GM21526 (cell line): ENCODE data around the gene MCF2L.

Source experiments
- ATAC-seq: cut with Tn5 transposase; IDR thresholded peaks from one replicate; pipeline ENCODE4 v1.9.1; 2021; ENCODE audit warnings: moderate library complexity; ENCODE audit not compliant: unreplicated experiment, low FRiP score

Gene MCF2L

DNA sequence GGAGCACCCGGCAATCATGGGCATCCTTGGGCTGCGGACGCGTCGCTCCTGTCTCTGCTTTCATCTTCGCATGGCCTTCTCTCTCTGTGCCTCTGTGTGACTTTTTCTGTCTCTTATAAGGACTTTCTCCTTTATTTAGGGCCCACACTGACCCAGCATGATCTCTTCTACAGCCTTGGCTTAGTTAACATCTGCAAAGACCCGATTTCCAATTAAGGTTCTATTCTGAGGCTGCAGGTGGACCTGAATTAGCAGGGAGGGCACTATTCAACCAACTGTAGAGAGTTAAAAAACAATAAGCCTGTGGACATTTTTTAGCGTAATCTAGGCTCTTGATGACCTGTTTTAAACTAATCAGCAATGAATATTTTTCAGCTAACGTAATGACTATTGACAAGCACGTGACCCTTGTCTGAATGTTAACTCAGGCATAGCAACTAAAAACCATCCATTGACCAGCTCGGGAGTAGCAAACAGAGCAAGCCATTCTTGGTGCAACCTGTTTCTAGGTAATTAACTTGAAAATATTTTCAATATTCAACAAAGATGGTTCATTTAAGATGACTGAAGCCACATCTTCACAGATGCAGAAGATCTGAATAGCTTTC, 168.8 kb downstream of the MCF2L start:
- ATAC-seq = no peak

DNA sequence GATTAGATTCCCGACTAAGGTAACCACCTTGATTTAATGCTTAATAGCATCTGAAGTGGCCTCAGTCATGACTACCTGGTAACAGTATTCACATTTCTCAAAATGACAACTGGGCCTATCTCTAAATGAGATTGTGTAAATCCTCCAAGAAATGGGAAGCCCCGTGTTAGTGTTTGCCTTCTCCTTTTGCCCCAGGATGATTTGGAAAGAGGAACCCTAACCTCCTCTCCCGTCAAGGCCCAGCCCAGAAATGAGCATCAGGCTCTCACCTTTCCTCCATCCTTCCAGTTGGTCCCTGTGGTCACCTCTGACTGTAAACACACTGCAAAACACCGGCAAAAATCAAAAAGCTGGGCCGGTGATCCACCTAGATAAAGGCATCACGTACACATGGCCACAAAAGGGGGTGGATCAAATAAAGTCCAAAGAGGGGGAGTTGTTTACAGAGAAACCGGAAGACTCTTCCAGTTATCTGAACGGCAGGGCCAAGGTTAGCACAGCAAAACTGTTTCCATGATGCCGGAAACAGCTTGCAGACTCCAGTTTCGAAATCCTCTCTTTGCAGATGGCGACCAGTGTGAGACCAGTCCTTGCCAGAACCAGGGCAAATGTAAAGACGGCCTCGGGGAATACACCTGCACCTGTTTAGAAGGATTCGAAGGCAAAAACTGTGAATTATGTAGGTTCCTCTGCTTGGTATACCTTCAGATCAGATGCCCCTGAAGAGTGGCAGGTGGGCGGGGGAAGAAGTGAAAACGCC, 170.0 kb downstream of the MCF2L start:
- ATAC-seq = no peak

DNA sequence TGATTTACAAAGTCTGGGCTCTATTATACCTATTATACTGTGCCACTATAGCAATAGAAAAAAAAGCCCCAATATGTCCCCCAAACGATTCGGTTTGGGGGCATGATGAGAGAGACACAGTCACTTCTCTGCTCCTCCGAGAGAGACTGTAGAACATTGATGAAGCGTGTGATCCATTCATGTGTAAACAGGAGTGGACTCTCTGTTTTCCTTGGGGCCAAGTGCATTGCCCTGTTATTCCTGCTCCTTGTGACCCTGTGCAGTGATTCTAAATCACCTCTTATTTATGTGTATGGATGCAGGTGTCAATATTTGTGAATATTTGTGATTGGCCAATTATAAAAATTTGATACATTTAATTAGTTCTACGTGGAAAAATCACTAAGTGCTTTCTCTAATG, 170.6 kb downstream of the MCF2L start:
- ATAC-seq = no peak

DNA sequence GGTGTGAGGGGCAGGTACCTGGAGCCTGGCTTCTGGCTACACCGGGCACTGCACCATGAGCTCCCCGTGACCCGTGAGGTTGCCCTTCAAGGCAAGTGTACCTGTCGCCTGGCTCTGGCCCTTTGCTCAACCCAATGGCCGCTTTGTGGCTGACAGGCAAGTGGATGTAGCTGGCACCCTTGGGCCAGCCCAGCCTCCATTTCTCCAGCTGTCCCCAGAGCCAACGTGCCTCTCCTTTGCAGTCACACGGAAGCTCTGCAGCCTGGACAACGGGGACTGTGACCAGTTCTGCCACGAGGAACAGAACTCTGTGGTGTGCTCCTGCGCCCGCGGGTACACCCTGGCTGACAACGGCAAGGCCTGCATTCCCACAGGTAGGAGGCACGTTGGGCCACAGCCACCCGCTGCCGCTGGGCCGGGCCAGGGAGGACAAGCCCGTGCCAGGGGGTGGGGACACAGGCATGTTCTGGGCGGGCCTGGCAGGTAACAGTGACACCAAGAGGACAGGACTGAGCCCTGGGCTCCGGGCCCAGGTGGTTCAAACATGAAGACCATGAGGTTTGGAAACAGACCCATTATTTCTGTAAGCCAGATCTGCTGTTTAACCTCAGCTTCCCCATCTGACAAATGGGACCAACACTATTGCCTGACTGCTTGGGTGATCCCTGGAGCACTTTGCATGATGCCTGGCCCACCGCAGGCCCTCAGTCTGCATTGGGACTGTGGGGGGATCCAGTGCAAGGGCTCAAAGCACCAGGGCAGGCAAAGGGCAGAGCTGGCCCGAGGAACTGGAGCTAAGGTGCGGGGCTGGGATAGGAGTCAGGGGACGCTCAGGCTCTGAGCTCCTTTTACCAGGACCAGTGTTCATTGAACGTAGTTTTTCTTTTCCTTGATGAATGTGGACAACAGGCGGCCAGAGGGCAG, 171.9 kb downstream of the MCF2L start:
- ATAC-seq = no peak

DNA sequence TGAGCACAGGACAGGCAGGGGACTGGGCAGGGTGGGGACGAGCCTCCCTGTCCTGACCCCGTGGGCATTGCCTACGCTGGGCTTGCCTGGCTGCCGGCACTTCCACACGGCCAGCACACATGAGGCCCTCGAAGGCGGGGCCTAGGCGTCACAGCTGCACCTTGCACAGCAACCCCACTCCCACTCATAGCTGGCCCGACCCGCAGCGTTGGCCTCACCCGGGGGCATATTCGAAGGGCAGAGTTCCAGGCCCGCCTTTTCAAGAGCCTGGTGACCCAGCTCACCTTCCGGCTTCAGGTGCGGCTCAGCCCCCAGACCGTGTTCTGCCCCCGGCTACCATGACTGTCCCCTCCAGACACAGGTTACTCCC, 172.6 kb downstream of the MCF2L start:
- ATAC-seq = no peak

DNA sequence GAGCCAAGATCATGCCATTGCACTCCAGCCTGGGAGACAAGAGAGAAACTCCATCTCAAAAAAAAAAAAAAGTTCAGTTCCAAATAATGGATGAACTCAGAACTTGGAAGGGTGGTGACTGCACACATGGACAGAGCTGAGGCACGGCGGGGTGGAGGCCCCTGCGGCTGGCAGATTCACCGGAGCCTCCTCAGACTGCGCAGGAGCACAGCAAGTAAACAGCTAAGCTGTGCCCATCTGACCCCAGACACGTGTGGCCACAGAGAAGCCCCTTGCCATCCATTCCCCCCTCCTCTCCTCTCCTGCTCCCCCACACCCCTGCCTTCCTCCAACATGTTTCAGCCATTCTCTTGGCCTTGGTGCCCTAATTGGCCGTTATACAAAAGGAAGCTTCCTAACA, 173.9 kb downstream of the MCF2L start:
- no peak for ATAC-seq

DNA sequence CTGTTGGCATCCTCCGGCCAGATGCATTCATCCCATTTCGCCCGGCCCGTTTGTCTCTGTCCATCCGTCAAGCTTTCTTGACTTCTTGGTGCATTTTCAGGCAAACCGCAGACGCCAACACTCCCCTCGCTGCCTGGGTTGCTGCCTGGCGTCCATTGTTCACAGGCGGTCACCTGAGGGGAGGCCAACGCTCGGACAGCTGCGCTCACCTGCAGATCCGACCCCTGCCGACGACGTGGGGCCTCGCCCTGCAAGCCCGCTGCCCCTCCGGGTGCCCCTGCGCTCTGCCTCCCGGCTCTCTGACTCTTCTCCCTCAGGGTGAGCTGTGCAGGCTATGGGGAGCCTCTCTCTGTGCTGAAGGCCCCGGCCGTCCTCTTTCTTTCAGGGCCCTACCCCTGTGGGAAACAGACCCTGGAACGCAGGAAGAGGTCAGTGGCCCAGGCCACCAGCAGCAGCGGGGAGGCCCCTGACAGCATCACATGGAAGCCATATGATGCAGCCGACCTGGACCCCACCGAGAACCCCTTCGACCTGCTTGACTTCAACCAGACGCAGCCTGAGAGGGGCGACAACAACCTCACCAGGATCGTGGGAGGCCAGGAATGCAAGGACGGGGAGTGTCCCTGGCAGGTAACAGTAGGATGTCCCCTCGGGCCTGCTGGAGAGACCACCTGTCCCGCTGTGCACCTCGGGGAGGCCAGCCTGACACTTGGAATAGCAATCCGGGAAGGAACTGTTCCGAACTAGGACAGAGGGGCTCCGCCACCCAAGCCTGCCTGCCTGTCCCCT, 174.6 kb downstream of the MCF2L start:
- no peak for ATAC-seq

DNA sequence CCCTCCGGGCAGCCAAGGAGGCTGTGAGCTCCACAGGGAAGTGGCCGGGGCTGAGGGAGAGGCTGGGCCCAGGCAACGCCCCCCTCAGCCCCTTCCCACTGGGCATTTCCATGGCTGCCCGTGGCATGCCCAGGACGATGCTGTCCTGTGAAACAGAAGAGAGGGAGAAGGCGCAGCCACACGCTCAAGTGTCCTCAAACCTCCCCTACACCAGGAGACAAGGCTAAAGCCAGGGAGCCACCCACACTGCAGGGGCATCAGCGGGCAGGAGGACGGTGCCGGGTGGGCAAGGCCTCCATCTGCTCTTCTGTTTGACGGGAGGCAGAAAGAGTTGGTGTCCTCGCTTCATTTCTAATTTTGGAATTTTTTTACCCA, 175.2 kb downstream of the MCF2L start:
- no peak for ATAC-seq

DNA sequence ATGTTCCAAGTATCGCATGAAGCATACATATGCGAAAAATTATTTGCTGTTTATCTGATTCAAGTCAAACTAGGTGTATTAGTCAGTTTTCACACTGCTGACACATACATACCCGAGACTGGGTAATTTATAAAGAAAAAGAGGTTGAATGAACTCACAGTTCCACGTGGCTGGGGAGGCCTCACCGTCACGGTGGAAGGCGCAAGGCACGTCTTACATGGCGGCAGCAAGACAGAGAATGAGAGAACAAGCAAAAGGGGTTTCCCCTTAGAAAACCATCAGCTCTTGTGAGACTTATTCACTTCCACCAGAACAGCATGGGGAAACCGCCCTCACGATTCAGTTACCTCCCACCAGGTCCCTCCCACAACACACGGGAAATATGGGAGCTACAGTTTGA, 176.5 kb downstream of the MCF2L start:
- no peak for ATAC-seq

DNA sequence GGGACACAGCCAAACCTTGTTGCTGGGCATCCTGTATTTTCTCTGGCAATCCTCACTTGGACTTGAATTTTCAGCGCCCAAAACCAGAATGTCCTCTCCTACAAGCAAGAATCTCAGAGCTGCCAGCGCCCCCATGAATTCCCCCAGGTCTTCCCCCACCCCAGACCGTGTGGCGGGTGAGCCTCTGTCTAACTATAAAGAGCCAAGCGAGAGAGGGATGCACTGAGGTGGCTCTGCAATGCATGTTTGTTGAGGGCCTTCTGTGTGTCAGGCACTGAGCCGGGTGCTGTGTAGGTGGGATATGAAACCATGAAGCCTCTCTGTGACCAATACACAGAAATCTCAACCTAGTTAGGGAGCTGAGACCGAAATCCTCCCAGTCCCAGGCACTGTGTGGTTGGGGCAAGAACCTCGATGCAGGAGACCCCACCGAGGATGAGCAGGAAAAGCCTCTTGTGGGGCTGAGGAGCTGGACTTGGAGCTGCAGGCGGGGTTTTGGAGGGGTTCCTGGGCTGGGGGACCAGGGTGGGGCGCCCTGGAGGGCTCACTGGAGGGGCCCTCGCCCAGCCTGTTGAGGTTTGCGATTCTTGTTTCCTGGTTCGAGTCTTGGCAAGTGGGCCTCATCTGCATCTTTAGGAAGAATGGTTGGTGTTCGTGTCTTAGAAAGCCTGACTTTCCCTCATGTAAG, 177.0 kb downstream of the MCF2L start:
- ATAC-seq = no peak

DNA sequence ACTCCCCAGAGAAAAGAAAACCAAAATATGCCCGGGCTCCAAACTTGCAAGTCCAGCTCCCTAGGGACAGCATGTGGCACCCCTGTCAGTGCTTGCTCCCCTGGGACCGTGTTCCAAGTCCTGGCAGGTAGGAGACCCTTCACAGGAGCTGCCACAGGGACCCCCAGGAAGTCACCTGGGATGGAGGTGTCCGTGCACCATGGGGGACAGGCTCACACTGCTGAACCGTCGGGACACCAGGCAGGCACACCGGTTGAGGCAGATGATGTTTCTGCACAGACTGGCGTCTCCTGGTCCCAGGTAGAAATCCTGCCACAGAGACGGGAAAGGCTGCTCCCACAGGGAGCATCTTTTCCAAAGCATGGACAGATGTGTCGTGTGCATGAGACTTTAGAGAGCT, 177.7 kb downstream of the MCF2L start:
- ATAC-seq = no peak

DNA sequence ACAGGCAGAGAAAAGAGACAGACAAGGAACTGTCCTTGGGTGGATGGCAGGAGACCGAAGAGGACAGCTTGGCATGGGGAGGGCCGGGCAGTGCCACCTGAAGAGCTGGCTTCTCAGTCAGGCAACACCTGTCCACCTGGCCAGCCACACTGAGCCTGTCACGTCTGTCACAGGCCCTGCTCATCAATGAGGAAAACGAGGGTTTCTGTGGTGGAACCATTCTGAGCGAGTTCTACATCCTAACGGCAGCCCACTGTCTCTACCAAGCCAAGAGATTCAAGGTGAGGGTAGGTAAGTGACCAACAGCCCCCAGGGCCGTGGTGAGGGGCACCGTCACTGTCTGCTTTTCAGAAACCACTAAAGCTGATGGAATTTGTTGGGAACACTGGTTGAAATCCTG, 178.2 kb downstream of the MCF2L start:
- no peak for ATAC-seq

DNA sequence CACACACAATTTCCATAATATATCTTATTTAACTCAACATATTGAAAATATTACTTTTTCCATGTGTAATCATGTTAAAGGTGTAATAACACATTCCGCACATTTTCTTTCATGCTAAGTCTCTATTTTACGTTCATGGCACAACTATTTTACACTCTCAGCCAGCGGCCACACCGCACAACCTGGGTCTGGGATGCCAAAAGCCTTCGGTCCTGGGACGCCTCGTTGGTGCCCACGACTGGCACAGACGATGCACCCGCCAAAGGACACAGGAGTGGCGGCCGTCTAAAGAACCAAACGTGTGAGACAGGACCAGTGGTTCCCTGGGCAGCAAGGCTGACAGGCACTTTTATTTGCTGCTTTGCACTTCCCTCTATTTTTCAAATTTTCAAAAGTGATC, 179.4 kb downstream of the MCF2L start:
- ATAC-seq = no peak

DNA sequence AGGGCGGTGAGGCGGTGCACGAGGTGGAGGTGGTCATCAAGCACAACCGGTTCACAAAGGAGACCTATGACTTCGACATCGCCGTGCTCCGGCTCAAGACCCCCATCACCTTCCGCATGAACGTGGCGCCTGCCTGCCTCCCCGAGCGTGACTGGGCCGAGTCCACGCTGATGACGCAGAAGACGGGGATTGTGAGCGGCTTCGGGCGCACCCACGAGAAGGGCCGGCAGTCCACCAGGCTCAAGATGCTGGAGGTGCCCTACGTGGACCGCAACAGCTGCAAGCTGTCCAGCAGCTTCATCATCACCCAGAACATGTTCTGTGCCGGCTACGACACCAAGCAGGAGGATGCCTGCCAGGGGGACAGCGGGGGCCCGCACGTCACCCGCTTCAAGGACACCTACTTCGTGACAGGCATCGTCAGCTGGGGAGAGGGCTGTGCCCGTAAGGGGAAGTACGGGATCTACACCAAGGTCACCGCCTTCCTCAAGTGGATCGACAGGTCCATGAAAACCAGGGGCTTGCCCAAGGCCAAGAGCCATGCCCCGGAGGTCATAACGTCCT, 180.0 kb downstream of the MCF2L start:
- no peak for ATAC-seq
